NCI-H82 (cell line): ENCODE results near the gene MYH15.

Experiments used
- DNase-seq: peaks from one replicate; lab custom pipeline; 2025; lab: John Stamatoyannopoulos, UW

MYH15 gene

GRCh38 chr3:108510496-108510895, at the start of gene MYH15:
Gene MYH15, minus strand, starts transcription at chr3:108510596. Its CDS starts 66 bp downstream, at chr3:108510530.
- no peak for DNase-seq

DNA sequence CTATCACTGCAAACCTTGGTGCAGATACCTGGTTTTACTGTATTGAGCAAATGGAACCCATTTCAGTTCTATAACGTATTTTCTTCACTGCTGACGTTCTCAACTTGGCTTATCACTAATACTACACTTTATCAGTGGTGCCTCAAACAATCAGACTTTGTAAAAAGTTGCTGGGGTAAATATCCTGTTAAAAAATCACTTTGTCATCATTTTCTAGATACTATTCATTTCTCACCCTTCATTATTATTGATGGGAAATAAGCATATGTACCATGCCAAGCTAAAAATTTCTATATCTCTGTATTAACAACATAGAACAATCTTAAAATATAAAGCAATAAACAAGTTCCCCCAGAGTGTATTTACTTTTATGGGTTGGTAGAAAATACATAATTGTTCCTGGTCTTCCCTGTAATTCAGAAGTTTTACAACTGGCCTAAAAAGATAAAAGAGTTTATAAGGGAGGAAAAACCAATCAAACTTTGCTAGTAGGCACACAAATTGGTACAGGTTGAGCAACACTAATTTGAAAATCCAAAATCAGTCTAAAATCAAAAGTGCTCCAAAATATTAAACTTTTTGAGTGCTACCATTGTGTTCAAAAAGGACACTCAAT, 45.7 kb upstream of the MYH15 start:
- DNase-seq: no peak

DNA sequence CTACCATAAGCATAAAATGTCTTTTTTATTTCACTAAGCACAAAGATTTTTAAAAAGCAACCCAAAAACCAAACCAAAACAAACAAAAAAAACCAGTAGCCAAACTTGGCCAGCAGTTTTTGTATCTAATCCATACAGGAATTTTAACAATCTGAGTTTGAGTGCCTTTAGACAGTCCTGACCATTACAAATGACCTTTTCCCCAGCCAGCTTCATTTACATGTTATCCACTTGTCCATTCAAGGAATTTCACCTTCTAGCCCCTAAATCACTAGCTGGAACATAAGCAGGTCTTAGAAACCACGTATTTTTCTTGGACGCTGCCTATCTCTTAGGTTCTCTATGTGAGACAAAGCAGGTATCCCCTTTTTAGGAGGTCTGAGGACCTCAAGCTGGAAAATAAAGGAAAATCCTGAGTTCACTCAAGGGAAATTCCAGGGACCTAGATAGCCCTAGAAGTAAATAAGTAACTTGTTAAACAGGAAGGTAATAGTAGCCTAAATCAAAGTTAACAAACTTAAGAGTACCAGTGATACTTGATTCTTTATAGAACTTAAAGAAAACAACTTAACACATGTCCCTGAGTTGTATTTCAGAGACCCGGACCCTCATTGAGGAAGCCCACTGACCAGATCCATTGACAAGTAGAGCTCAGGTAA, 44.6 kb upstream of the MYH15 start:
- no peak for DNase-seq

DNA sequence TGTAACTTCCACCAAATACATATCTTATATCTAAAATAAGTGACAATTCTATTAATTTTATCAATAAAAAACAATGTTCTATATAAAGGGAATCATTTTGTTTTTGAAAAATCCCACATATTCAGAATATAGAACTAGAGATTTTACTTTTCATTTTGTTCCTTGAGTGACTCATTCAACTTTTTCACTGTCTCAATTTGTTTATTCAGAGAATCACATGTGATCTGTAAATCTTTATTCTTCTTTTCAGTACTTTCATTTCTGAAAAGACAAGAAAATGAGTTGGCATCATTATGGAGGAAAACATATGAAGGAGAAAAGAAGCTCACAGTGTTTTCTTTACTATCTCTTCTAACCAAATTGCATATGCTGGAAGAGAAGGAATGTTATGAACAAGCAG, 43.8 kb upstream of the MYH15 start:
- DNase-seq: no peak

DNA sequence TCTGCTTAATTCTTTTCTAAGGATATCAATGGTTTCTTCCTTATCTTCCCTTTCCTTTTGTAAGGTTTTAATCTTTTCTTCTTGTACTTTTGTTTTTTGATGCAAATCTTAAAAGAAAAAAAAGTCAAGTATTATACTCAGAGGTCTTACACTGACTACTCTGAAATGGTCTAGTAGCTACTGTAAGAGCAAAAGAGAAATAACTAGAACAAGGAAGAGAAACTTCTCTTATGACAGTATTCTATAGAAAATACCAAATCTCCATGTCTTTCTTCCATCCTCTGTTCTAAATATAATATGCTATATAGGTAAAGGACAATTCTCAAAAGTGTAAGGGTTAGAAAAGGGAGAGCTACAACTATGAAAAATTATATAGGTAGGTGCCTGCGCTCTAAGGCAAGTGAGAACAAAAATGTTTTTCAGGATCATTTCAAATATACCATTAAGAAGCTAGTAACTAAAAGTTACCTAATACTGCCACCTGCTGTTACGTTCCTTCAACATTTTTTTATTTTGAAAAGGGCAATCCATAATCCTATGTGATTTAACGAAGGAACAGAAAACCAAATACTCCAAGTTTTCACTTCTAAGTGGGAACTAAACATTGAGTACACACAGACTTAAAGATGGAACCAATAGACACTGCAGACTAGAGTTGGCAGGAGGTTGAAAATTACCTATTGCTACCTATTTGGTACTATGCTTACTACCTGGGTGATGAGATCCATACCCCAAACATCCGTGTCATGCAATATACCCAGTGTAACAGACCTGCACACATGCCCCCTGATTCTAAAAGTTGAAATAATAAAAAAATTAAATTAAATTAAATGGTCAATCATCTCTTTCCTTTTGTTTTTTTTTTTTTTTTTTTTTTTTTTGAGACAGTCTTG, 42.1 kb upstream of the MYH15 start:
- peak; percentile 79 for DNase-seq

GRCh38 chr3:108548886-108549285, 38.5 kb upstream of the MYH15 start:
- DNase-seq: no peak

GRCh38 chr3:108548304-108548703, 37.9 kb upstream of the MYH15 start:
- no peak for DNase-seq

GRCh38 chr3:108546692-108547091, 36.3 kb upstream of the MYH15 start:
- no peak for DNase-seq

- no peak for DNase-seq
These were observed 35.9 kb upstream of the MYH15 start for GRCh38 chr3:108546247-108546646.

DNA sequence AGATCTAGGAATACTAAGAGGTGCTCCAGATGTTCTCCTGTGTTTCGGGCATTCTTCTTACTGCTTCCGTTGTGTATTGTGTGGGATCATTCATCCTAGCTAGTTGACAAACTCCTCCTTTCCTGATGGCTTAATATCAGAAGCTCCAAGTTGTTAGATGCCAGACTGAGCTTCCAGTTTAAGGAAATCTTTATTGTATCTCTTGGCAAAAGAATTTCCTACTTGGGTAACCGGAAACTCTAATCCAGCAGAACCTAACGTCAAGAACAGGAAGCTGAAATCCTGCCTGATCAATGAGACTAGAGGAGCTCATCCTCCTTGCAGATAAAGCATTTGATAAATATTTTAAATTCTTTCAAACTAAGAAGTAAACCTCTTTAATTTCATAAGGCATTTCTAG, 27.7 kb upstream of the MYH15 start:
- no peak for DNase-seq

- DNase-seq: no peak
These were observed 18.3 kb upstream of the MYH15 start for GRCh38 chr3:108528459-108529252.

DNA sequence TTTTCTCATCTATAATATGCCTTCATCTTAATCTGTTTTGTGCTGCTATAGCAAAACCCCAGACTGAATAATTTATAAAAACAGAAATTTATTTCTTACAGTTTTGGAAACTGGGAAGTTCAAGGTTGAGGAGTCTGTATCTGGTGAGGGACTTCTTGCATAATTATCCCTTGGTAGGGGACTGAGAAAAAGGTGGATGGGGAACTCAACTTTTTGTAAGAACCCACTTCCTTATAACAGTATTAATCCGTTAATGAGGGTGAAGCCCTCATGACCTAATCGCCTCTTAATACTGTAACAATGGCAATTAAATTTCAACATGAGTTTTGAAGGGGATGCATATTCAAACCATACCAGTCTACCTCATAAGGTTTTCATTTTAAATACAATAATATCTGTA, 17.4 kb upstream of the MYH15 start:
- peak; percentile 29 for DNase-seq

DNA sequence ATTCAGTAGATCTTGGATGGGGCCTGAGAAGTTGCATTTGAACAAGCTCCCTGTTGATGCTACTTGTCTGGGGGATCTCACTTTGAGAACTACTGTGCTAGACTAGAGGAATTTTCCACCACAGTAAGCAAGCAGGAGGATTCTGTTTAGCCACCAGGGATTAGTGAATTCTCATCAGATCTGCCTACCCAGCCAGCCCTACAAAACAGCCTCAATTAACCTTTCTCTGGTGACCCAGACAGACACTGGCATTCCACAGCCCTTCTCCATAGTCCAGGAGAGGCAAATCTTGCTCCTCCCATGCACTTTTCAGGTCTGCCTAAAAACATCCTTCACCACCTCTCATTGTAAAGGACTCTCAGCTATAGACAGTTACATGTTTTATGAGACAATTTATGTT, 16.7 kb upstream of the MYH15 start:
- peak; percentile 66 for DNase-seq

DNA sequence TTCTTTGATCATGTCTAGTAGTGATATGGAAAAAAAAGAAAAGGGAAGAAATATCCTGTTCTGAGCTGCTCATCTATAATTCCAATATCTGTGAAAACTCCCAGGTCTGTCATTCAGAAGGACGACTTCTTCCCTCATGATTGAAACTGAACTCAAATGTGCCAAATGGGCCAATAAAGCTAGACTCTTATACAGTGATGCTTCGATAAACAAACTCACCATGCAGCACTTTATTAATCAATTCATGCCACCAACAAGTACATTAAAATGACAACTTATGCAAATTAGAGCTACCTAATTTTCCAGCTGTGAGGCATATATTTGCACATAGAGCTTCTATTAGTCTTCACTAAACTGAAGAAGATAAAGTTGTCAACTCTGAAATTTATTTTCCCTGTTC, 15.6 kb upstream of the MYH15 start:
- DNase-seq: no peak

GRCh38 chr3:108525256-108525655, 14.9 kb upstream of the MYH15 start:
- DNase-seq: no peak

- DNase-seq: peak; percentile 54
These were observed 14.1 kb upstream of the MYH15 start for GRCh38 chr3:108524537-108524936.

GRCh38 chr3:108518895-108519294, 8.5 kb upstream of the MYH15 start:
- DNase-seq: no peak

GRCh38 chr3:108516881-108517280, 6.5 kb upstream of the MYH15 start:
- no peak for DNase-seq

- no peak for DNase-seq
These were observed 3.6 kb upstream of the MYH15 start for GRCh38 chr3:108513961-108514360.

- no peak for DNase-seq
These were observed 2.3 kb upstream of the MYH15 start for GRCh38 chr3:108512671-108513070.

DNA sequence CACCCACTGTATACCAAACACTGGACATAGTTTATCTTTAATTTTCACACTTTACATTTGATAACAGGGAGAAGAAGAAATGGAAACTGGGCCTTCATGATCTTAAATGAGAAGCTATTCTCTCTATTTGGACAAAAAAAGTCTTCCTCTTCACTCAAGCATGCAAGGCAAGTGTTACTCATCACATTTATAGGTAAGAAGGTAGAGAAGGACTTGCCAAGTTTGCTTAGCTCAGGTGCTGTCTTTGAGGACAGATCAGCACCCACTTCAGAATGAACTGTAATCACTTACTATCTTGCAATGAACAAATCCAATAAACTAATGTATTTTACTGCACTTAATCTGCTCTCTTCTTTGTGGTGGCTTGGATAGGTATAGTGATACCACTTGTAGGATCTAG, 1.1 kb upstream of the MYH15 start:
- DNase-seq: peak; percentile 68

- DNase-seq: peak; percentile 46
These were observed 659 bp upstream of the MYH15 start for GRCh38 chr3:108511055-108511454.
